GM12873 (cell line): ENCODE results near the gene AUTS2.

Source experiments
- TF ChIP-seq, protein P1 (sequence below): IDR thresholded peaks from 2 replicates; pipeline ENCODE4 v1.5.1; 2012; ENCODE audit warnings: low read depth, mild to moderate bottlenecking, moderate library complexity, low read length, control low read depth; ENCODE audit not compliant: insufficient read depth; ENCODE audit errors: missing control alignments

AUTS2 gene

DNA sequence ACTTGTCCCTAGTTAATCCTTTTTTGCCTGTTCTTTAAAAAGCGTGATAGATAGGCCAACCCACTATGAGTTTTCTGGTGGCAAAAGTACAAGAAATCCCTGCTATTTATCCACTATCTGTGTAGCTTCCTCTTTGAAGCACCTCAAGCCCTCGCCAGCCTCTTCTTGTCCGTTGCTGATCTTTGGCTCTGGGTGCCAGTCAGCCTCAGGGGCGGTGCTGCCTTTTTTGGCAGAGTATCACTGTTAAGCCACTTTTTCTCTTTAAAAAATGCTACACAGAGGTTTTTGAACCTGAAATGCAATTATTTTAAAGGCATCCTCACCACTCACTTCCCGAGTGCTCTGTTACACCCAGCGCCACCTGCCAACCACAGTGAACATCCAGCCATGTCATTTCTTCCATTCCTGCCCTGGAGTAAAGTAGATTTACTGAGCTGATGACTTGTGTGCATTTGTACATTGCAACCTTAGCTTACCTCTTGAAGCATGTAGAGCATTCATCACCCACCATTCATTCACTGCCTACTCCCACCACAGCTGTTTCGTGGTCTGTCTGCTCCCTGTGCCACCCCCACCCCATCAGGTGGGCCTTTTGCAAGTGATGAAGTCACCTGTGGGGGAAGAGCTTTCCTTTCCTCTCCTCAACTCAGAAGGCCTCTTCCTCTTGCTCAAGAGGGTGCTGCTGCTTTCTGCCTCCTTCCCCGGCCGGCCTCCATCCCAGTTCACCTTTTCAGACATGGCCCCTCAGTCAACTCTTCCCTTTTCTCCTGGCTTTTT, 1119.5 kb downstream of the AUTS2 start:
- TF ChIP-seq, protein P1, sequence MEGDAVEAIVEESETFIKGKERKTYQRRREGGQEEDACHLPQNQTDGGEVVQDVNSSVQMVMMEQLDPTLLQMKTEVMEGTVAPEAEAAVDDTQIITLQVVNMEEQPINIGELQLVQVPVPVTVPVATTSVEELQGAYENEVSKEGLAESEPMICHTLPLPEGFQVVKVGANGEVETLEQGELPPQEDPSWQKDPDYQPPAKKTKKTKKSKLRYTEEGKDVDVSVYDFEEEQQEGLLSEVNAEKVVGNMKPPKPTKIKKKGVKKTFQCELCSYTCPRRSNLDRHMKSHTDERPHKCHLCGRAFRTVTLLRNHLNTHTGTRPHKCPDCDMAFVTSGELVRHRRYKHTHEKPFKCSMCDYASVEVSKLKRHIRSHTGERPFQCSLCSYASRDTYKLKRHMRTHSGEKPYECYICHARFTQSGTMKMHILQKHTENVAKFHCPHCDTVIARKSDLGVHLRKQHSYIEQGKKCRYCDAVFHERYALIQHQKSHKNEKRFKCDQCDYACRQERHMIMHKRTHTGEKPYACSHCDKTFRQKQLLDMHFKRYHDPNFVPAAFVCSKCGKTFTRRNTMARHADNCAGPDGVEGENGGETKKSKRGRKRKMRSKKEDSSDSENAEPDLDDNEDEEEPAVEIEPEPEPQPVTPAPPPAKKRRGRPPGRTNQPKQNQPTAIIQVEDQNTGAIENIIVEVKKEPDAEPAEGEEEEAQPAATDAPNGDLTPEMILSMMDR: no peak

DNA sequence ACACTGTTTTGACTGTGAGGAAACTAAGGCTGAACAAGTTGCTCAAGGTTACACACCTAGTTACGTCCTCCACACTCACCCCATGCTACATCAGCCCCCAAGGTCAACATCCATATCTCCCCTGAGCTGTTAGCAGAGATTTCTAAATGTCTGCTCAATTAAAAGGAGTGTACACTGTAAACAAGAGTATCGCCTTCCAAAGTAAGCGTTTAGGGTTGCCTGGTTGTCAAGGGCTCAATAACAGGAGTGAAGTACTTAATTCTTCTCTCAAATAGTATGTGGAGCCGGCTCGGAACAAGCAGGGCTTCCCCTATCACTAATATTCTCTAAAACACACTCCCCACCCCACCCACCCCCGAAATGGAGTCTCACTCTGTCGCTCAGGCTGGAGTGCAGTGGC, 1120.8 kb downstream of the AUTS2 start:
- TF ChIP-seq, protein P1: no peak

DNA sequence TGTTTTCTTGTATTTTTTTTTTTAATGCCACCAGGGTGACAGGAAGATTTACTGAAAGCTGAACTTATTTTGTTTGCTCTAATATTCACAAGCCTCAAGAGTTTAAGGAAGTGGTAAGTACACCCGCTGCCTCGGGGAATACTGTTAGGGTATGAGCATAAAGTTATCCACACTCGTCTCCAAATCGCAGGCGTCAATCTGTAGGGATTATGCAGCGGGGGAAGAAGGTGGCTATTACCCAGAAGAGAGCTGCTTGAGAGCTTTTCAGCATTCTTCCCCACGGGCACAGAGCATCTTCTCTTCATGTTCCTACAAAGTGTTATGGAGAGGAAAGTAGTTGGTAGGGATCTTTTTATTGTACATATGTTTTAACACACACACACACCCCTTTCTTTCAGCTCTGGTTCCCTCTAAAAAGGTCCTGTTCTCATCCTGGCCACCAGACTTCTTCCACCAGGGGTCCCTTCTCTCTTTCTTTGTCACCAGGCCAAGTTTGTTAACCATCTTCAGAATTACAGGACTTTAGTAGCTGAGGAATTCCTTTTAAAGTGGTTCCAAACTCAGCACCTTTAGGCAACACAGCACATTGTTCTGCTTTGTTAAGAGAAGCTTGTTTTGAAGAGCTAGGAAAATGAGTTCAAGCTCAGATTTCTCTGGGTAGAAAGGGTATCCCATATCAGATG, 1122.1 kb downstream of the AUTS2 start:
- TF ChIP-seq, protein P1: peak; percentile 14

DNA sequence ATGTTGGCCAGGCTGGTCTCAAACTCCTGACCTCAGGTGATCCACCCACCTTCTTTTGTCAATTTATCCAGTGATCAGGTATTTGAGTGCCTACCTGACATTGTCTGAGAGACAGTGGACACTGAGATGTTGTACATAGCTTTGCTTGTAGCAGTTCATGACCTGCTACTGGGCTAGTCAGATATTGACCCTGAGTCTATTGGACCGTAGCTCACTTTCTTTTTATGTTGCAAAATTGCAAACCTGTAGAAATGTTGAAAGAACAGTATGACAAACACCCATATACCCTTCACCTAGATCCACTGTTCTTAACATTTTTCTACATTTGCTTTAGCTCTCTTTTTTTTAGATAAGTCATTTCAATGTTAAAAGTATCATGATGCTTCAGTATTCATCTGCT, 1123.2 kb downstream of the AUTS2 start:
- TF ChIP-seq, protein P1: no peak

DNA sequence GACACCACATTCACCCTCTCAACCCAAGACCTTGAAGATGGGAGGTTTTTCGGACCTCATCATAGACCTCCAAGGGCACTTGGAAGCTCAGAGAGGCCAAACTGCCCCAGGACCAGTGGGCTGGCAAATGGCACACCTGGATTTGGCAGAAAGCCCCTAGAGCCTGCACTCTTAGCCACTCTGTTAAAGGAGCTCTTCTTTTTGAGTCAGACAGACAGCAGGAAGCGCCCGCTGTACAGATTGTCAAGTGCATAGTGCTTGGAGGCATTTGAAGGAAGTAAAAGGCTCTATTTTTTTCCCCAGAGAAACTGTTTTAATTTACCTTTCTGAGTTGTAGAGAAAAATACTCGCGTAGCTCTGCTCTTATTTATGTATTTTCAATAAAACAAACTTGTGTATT, 1125.1 kb downstream of the AUTS2 start:
- TF ChIP-seq, protein P1: no peak

DNA sequence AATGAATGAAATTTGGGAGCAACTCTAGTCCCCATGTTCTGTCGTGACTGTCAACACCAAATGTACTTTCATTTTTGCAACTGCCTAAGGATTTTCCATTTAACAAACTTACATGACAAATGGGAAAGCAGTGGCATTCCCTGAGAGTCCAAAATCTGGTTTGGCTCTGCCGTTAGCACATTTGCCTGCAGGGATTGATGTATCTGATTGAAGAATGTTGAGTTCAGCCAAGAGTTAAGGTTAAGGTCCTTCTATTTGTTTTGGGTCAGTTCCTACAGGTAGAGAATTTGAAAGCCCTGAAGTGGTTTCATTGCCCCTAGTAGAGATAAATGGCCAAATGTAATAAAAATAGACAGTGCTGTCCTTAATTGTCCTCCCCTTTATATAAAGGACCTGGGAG, 1127.2 kb downstream of the AUTS2 start:
- TF ChIP-seq, protein P1: no peak

DNA sequence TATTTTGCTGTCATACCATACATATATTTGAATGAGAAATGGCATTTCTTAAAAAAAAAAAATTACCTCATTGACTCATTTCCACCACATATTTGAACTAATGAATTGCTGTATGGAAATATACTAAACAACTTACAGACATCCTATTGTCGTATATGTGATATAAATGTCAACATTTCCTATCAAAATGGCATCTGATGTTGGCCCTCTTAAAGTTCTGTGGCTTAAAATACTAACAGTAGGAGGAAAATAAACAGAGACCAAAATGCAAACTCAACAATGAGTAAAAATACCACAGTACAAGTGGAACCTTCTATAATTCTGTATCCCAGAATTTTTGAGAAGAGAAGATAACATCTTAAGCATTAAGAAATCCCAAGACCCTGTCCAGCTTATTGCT, 1128.0 kb downstream of the AUTS2 start:
- TF ChIP-seq, protein P1: no peak
